Stimulated activated CD8-positive, alpha-beta memory T cell treated with anti-CD3 and anti-CD28 coated beads, Interleukin-12 subunit alpha, Interleukin-12 subunit beta, amount 100 ng/mL, for 24 hours (primary cell): Measurements from ENCODE around the gene CIAO1.
A peak's percentile ranks its signal among the peaks of the same experiment; 100 is the strongest.
"Not testable (repeated sequence)": the region's sequence is repeated elsewhere in the genome, so short reads cannot be mapped to it uniquely, and the experiment has no call there.

Experiments used
- DNase-seq: peaks from one replicate; pipeline ENCODE4 v3.0.0-alpha.2; 2020; ENCODE audit errors: extremely low read depth

Gene CIAO1

GRCh38 chr2:96249654-96250053, 16.4 kb upstream of the CIAO1 start:
- no peak for DNase-seq

DNA sequence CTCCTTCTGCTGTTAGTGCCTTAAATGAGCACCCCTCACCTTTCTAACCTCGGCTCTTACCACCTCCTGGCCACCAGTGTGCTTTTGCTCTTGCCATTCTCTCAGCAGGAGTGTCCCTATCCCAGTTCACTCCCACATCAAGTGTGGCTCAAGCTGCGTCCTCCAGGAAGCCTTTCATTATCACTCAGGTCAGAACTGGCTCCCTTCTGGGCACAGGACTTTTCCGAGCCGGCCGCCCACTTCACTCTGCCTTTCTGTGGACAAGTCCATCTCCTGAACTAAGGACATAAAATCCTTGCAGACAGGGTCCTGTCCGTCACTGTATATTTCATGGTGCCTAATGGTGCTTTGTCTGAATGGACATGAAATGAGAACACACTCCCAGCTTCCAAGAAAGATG, 15.8 kb upstream of the CIAO1 start:
- no peak for DNase-seq

DNA sequence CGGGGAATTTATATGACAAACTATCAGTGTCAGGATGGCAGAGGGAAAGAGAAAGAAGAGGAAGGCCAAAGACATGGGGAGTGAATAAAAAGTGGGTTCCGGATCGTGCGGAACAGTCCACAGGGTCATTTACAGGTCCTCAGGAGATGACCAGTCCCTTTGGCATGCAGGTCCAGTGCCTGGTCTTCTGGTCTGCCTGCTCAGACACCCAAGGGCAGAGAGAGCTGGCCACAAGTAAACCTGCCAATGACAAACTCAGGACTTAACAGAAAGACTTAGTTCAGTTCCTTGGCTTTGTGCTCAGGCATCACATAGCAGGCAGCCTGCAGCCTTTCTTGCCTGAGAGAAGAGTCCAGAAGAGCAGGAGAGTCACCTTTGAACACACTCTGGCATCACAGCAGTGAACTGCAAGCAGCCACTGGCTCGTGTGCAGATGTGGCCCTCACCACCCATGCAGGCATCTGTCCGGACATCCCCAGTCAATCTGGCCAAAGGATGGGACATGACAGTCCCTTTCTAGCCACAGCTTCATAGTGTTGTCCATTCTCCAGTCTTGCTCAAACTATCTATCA, 14.2 kb upstream of the CIAO1 start:
- no peak for DNase-seq

- DNase-seq = no peak
Measured at GRCh38 chr2:96252526-96252925, 13.5 kb upstream of the CIAO1 start.

- no peak for DNase-seq
Measured at GRCh38 chr2:96253006-96253405, 13.0 kb upstream of the CIAO1 start.

GRCh38 chr2:96254571-96254970, 11.5 kb upstream of the CIAO1 start:
- no peak for DNase-seq

GRCh38 chr2:96256611-96257113, 9.4 kb upstream of the CIAO1 start:
- DNase-seq = no peak

DNA sequence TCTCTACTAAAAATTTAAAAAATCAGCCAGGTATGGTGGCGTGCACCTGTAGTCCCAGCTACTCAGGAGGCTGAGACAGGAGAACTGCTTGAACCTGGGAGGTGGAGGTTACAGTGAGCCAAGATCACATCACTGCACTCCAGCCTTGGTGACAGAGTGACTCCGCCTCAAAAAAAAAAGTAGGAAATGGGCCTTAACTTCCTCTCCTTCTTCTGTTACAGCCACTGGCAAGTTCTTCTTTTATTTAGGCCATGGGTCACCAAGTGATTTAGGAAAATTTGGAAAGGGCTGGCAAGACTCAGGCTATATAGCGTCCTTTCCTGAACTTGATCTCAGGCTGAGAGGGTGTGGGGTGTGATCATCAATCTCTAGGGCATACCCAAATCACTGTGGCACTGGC, 8.3 kb upstream of the CIAO1 start:
- DNase-seq = not testable (repeated sequence)

GRCh38 chr2:96258166-96259022, 7.6 kb upstream of the CIAO1 start:
- no peak for DNase-seq

DNA sequence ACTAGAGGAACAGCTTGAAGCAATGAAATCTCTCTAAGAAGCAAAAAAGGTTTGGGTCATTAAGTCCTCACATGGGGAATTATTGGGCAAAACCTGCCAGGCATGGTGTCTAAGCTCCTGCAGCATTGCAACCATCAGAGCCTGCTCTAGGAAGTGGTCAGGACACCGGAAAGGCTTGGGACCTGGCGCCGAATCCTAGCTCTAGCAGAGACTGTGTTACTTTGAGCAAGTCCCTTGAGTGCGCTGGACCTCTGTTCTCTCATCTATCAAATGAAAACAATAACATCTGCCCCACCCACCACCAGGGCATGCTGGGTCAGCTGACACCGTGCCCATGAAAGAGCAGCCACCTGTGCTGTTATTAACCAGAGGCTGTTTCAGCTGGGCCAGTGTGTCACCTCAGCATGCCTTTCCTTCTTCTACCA, 6.5 kb upstream of the CIAO1 start:
- no peak for DNase-seq

DNA sequence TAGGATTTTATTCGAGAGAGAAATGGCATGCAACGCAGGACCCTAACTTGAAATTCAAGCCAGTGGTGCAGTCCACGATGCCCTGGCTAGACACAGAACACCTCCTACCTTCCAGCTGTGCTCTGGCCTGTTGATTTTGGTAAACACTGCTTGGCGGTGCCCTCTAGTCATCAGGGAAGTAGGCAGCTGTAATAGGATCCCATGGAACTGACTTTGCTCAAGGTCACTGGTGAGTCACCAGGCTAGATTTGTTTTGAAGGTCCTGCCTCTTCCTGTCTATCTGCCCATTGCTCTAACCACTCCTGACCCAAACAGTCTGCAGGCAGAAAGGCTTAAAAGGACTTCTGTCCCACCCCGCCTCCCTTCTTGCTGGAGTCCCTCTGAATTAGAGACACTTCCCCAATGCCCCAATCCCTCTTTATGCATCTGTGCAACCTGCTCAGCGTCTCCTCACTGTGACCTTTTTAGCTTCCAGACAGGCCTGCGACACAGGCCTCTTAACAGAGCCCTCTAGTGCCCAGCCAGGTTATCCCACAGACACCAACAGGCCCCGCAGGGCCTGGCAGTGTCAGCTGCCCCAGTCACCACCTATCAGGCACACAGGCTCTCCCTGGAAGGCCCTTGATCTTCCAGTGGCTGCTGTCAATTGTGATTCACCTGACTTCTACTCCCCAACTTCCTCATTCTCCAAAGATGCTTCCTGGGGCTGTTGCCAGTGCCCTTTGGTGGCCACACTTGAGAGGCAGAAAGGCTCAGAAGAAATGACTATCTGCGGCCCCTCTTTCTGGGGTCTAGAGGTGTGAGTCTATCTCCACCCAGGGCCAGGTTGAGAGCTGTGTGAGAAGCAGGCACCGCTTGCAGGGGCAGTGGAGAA, 5.4 kb upstream of the CIAO1 start:
- no peak for DNase-seq

DNA sequence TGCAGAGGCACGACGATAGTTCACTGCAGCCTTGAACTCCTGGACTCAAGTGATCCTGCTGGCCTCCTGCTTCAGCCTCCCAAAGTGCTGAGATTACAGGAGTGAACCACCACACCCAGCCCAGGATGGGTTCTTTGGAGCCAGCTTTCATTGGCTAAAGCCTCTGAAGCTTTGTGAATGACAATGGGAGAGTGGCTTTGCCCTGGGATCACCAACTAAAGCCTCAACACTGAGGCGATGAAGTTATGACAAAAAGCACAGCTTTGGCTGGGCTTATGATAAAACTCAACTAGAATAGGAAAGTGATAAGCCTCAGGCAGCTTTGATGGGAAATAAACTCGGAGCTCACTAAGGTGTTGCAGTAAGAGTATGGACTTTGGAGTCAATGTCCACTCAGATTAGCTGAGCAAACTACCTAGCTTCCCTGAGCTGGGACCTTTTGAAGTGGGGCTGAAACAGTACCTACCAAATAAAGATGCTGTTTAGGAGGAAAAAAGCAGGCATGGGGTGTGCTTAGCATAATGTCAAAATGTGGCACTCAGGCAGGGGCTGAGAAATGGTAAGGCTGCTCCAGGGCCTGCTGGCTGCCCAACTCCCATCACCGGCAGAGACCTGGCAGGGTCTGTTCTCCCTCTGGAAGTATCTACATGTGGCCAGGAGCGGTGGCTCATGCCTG, 4.6 kb upstream of the CIAO1 start:
- no peak for DNase-seq

DNA sequence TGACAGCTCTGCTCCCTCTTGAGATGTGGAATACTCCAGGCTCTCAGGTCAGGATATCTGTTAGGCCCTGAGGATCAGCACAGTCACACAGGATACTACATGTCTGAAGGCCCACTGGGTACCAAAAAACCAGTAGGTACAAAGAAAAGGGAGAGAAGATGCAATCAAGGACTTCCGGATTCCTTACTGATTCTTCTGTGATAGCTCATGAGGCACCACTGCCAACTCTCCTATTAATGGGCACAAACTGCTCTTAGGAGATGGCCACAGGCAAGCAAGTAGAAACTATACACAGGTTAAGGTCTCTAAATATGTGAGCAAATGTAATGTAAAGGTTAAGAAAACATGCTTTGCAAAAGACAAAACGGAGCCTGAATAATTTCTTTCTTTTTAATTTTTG, 3.7 kb upstream of the CIAO1 start:
- DNase-seq = no peak

DNA sequence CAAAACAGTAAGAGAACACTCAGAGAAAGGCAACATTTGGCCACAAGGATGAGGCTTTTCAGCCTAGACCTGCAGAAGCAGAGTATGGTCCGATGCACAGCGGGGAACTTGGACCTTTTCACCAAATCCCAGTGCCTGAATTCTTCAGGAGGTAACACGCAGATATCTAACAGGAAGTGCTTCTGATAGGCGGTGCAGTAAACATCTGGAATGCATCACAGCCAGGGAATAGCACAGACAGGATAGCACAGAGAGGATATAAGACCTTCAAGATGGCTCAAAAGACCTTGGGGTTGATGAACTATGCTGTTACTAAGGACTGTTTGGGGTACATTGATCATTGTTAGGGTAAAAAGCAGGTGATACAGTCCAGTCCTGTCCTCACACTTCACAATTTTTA, 1.9 kb upstream of the CIAO1 start:
- DNase-seq = no peak

DNA sequence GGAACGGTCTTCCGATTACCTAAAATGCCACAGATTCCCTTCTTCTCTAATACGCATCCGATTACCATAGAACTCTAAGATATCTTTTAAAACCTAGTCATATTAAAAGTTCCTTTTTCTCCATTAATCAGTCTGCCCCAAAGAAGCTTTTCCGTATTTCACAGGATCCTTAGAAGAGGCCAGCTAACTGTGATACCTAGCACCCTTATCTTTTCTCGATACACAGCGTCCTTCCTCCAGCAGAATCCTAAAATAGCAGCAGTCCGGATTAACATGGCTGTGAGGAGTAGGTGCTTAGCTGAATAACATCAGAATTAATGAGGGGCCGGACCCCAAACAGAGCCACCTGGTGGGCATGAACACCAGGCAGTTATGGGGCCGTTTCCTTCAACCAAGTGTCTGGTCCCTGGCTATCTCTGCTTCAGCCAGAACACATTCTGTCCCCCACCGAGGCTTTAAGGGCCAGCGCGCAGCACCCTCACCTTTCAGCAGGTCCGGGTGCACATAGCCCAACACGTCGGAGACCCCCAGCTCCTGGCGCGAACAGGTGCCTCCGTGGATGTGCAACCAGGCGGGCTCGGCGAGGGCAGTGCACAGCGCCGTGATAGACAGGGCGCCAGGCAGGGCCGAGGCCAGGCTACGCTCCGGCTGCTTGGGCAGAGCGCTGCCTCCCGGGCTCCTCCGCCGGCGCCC, 1.2 kb upstream of the CIAO1 start:
- no peak for DNase-seq

- no peak for DNase-seq
Measured at GRCh38 chr2:96265349-96265839, 631 bp upstream of the CIAO1 start.

- DNase-seq = peak; percentile 27
Measured at GRCh38 chr2:96267159-96267971, 1.3 kb downstream of the CIAO1 start.

GRCh38 chr2:96271995-96272394, 6.0 kb downstream of the CIAO1 start:
- no peak for DNase-seq

DNA sequence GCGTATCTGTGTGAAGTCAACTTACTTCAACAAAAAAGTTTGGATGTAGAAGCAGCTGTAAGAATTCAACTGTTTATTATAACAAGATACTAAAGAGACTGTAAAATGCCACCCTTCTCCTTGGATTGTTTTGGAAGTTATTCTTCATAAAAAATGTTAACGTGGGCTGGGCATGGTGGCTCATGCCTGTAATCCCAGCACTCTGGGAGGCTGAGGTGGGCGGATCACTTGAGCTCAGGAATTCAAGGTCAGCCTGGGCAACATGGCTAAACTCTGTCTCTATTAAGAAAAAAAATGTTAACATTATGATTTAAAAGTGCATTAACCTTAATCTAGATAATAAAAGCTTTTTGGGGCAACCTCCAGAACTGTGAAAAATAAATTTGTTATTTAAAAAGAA, 7.7 kb downstream of the CIAO1 start:
- DNase-seq = no peak
